ENCODE data around the gene SOX18.
A peak's percentile ranks its signal among the peaks of the same experiment; 100 is the strongest.

Gene SOX18

DNA sequence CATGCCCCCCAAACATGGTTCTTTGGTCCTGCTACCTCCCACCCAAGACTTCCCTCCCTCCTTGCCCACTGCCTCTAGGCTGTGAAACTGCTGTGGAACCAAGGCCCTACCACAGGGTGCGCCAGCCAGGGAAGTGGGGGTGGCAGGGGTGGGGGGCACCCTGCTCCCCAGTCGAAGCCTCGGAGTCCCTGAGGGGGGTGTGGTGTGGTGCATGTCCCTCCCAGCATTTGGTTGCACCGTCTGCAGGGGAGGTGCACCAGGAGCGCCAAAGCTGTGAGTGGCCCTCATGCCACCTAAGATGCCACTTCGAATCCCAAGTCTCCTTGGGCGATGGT is 28.1 kb upstream of the SOX18 start:
- Histone ChIP-seq H3K4me3 (ENCODE audit: low read length, poor library complexity, severe bottlenecking) (peak overlapping the region; percentile 83), H3K9me2 (replicated peaks; ENCODE audit: low read depth, low read length) (no peaks in the 10 kb centered on the region), H3K4me2 (ENCODE audit: low read depth, low read length, poor library complexity, severe bottlenecking) (peak overlapping the region; percentile 98), H4K20me1 (ENCODE audit: insufficient read depth, low read length, poor library complexity, severe bottlenecking) (no peaks in the 10 kb centered on the region), H3K4me1 (ENCODE audit: insufficient read depth, low read length, poor library complexity, severe bottlenecking) (peaks cover 33% of the 10 kb centered on the region), H3K9ac (ENCODE audit: low read depth, low read length, poor library complexity, severe bottlenecking) (peak overlapping the region; percentile 86), H3K36me3 (ENCODE audit: insufficient read depth, low read length) (no peaks in the 10 kb centered on the region), H3F3A (ENCODE audit: low read depth) (peaks cover 20% of the 10 kb centered on the region), H2AFZ (ENCODE audit: low read length) (no peak overlapping the region), H3K27me3 (ENCODE audit: insufficient read depth, low read length, poor library complexity, severe bottlenecking) (no peaks in the 10 kb centered on the region), H3K79me2 (ENCODE audit: insufficient read depth, low read length) (0 out of 2 replicates have a peak, but pooled peaks cover 11% of the 10 kb centered on the region), H3K9me3 (ENCODE audit: insufficient read depth, low read depth, low read length) (no peaks in the 10 kb centered on the region)
- TF ChIP-seq, protein P1, sequence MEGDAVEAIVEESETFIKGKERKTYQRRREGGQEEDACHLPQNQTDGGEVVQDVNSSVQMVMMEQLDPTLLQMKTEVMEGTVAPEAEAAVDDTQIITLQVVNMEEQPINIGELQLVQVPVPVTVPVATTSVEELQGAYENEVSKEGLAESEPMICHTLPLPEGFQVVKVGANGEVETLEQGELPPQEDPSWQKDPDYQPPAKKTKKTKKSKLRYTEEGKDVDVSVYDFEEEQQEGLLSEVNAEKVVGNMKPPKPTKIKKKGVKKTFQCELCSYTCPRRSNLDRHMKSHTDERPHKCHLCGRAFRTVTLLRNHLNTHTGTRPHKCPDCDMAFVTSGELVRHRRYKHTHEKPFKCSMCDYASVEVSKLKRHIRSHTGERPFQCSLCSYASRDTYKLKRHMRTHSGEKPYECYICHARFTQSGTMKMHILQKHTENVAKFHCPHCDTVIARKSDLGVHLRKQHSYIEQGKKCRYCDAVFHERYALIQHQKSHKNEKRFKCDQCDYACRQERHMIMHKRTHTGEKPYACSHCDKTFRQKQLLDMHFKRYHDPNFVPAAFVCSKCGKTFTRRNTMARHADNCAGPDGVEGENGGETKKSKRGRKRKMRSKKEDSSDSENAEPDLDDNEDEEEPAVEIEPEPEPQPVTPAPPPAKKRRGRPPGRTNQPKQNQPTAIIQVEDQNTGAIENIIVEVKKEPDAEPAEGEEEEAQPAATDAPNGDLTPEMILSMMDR (conservative IDR thresholded peaks at IDR 0.05; ENCODE audit: low read length): no peak
- TF ChIP-seq EZH2phosphoT487 (IDR thresholded peaks at IDR 0.05; ENCODE audit: borderline replicate concordance): no peak

DNA sequence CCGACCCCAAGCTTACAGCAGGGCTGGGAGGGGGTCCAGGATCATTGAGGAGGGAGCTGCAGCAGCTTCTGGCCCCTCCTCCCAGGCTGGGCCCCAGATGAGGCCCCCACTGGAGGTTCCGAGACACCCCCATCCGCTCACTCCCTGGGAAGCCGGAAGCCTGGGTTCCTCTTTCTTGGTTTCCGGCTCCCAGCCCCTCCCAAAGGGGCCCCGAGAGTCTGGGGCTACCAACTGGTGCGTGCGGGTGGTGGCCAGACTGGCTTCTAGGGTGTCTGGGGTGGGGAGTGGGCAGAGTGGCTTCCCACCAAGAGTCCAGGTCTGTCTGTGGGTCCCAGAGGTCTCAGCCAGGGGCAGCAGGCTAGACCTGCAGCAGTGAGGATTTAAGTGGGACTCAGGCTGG is 27.7 kb upstream of the SOX18 start:
- Histone ChIP-seq H3K9me3 (ENCODE audit: insufficient read depth, low read depth, low read length) (no peaks in the 10 kb centered on the region), H3K9ac (ENCODE audit: low read depth, low read length, poor library complexity, severe bottlenecking) (peak overlapping the region; percentile 86), H3K36me3 (ENCODE audit: insufficient read depth, low read length) (no peaks in the 10 kb centered on the region), H3K4me3 (ENCODE audit: low read length, poor library complexity, severe bottlenecking) (peak overlapping the region; percentile 83), H3K27me3 (ENCODE audit: insufficient read depth, low read length, poor library complexity, severe bottlenecking) (no peaks in the 10 kb centered on the region), H3K9me2 (replicated peaks; ENCODE audit: low read depth, low read length) (no peaks in the 10 kb centered on the region), H4K20me1 (ENCODE audit: insufficient read depth, low read length, poor library complexity, severe bottlenecking) (no peaks in the 10 kb centered on the region), H3K4me1 (ENCODE audit: insufficient read depth, low read length, poor library complexity, severe bottlenecking) (peaks cover 29% of the 10 kb centered on the region), H3K4me2 (ENCODE audit: low read depth, low read length, poor library complexity, severe bottlenecking) (peak overlapping the region; percentile 98), H3F3A (ENCODE audit: low read depth) (peaks cover 19% of the 10 kb centered on the region), H3K79me2 (ENCODE audit: insufficient read depth, low read length) (0 out of 2 replicates have a peak, but pooled peaks cover 11% of the 10 kb centered on the region), H2AFZ (ENCODE audit: low read length) (no peak overlapping the region)
- TF ChIP-seq, protein P1 (conservative IDR thresholded peaks at IDR 0.05; ENCODE audit: low read length): no peak
- TF ChIP-seq EZH2phosphoT487 (IDR thresholded peaks at IDR 0.05; ENCODE audit: borderline replicate concordance): no peak

DNA sequence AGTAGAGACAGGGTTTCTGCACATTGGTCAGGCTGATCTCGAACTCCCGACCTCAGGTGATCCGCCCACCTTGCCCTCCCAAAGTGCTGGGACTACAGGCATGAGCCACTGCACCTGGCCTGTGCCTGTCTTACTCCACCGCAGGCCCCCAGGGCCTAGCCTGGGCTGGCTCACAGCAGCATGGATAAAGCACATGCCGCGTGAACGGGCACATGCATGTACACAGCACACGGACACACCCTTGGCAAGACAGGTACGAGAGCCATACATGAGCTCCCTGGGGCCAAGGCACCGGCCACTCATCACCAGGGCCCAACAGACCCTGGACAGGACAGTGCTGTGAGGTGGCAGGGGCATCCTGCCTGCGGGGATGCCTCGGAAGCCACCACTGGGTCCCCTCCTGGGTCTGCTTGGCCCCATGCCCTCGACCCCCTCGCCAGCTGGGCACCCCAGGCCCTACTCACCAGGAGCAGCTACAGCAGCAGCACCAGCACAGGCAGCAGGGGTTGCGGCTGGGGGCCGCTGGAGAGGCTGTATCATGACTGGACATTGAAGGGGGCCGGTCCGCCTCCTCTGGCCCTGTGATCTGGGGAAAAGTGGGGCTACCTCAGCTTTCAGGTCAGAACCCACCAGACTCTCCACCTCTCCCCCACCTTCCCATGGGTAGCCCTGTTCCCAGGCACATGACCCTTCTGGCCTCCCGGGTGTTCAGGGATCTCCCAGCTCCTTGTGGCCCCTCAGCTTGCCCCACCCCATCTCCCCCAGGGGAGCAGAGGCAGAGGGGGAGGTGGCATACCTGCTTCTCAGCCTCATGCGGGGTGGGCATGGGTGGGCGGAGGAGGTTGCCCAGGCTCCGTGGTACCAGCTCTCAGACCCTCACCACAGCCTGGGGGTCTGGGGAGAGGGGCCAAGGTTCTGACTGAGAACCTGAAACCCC is 26.9 kb upstream of the SOX18 start:
- Histone ChIP-seq H4K20me1 (ENCODE audit: insufficient read depth, low read length, poor library complexity, severe bottlenecking) (no peaks in the 10 kb centered on the region), H3K9ac (ENCODE audit: low read depth, low read length, poor library complexity, severe bottlenecking) (peak overlapping the region; percentile 86), H3K79me2 (ENCODE audit: insufficient read depth, low read length) (0 out of 2 replicates have a peak, but pooled peaks cover 11% of the 10 kb centered on the region), H3K4me2 (ENCODE audit: low read depth, low read length, poor library complexity, severe bottlenecking) (peak overlapping the region; percentile 98), H3F3A (ENCODE audit: low read depth) (peaks cover 12% of the 10 kb centered on the region), H3K4me1 (ENCODE audit: insufficient read depth, low read length, poor library complexity, severe bottlenecking) (peaks cover 27% of the 10 kb centered on the region), H3K9me2 (replicated peaks; ENCODE audit: low read depth, low read length) (no peaks in the 10 kb centered on the region), H2AFZ (ENCODE audit: low read length) (no peak overlapping the region), H3K9me3 (ENCODE audit: insufficient read depth, low read depth, low read length) (no peaks in the 10 kb centered on the region), H3K27me3 (ENCODE audit: insufficient read depth, low read length, poor library complexity, severe bottlenecking) (no peaks in the 10 kb centered on the region), H3K36me3 (ENCODE audit: insufficient read depth, low read length) (no peaks in the 10 kb centered on the region), H3K4me3 (ENCODE audit: low read length, poor library complexity, severe bottlenecking) (no peak overlapping the region)
- no peak for TF ChIP-seq EZH2phosphoT487 (IDR thresholded peaks at IDR 0.05; ENCODE audit: borderline replicate concordance)
